Aorta (tissue), 5 donors: Measurements from ENCODE around the gene ASB9. TPM values are rescaled to one million over a fixed set of nuclear protein-coding genes. Genes with fewer than 3 reads are reported as not detected.
"Not testable (repeated sequence)": the region's sequence is repeated elsewhere in the genome, so short reads cannot be mapped to it uniquely, and the experiment has no call there.

Source experiments
- ATAC-seq: fragments of 200-7000 bp; cut with Tn5 transposase; one replicate; pipeline ENCODE4 v1.9.1; 2022; ENCODE audit warnings: moderate library complexity; ENCODE audit not compliant: low FRiP score
- DNase-seq, 2 donors: peaks; one replicate each; pipeline ENCODE4 v3.0.0-alpha.2; 2020
- H3K27ac ChIP-seq, 2 donors: one replicate each; pipeline ENCODE4 v1.5.1; 2013; ENCODE audit warnings: low read length in 2 of 2, mild to moderate bottlenecking in 2 of 2, moderate library complexity in 2 of 2, control low read depth in 1 of 2, inconsistent platforms in 1 of 2, low read depth in 1 of 2
- H3K27me3 ChIP-seq, 2 donors: one replicate each; pipeline ENCODE4 v1.6.1; 2013; ENCODE audit warnings: control low read depth in 1 of 2, low read length in 1 of 2, mild to moderate bottlenecking in 1 of 2, moderate library complexity in 1 of 2; ENCODE audit not compliant: insufficient read depth in 2 of 2, control insufficient read depth in 1 of 2
- H3K36me3 ChIP-seq, 2 donors: one replicate each; pipeline ENCODE4 v1.6.1; 2013; ENCODE audit warnings: control low read depth in 1 of 2, low read length in 1 of 2, mild to moderate bottlenecking in 1 of 2; ENCODE audit not compliant: insufficient read depth in 2 of 2, control insufficient read depth in 1 of 2
- H3K4me1 ChIP-seq, 2 donors: one replicate each; pipeline ENCODE4 v1.6.1; 2013; ENCODE audit warnings: low read length in 2 of 2, control low read depth in 1 of 2, mild to moderate bottlenecking in 1 of 2, moderate library complexity in 1 of 2; ENCODE audit not compliant: insufficient read depth in 2 of 2, control insufficient read depth in 1 of 2
- H3K4me3 ChIP-seq, 2 donors: one replicate each; pipeline ENCODE4 v1.5.1; 2013; ENCODE audit warnings: low read length in 2 of 2, control low read depth in 1 of 2, mild to moderate bottlenecking in 1 of 2
- H3K9me3 ChIP-seq: one replicate; pipeline ENCODE4 v1.6.1; 2013; ENCODE audit warnings: mild to moderate bottlenecking, low read length; ENCODE audit not compliant: control insufficient read depth
- WGBS, 2 donors: extraction: QIAGEN DNeasy Blood & Tissue Kit; methylation state at CpG; one replicate each; pipeline ENCODE4 v1.1.7; 2013; 5-methylcytosine and 5-hydroxymethylcytosine counted together
- intact Hi-C, 2 donors: fragments of 100-400 bp; cut with DNase I; formaldehyde crosslinking; loops; one replicate each; pipeline versions ENCODE4 v1.14.2 to v1.15.0; 2022
- polyA plus RNA-seq, 2 donors: library from polyadenylated mRNA; stranded (reverse); fragments of 200-250 nt; gene quantifications; one replicate each; pipeline ENCODE4 v1.2.3, GENCODE V29; 2013
- total RNA-seq, 2 donors: library from RNA; stranded (reverse); fragmentation: NEBNext Ultra II Directional; extraction: Animal tissue kit (Norgen Biotek cat#: 25700); gene quantifications; one replicate each; pipeline ENCODE4 v1.2.1, GENCODE V29; 2021
- donor health status: healthy with polysubstance abuse.
- donor health status: Bipolar disorder and iron deficiency.
- donor health status: DM: no; HTN: no; CAD: no.
- donor health status: DM: no; HTN: no; CAD: no.
- donor health status: DM: yes; HTN: yes; CAD: no.

The ASB9 gene
- total and polyA plus RNA-seq, 4 donors = 0.25 to 2.9 (median 1.1) TPM

GRCh38 chrX:15299941-15300851 lies 30.3 kb upstream of the ASB9 start:
- ATAC-seq = no peak

GRCh38 chrX:15298780-15299179 lies 28.9 kb upstream of the ASB9 start:
- H3K27me3 ChIP-seq = no peaks in the 10 kb centered on the region
- no peak overlapping the region for H3K4me3 ChIP-seq
- DNase-seq = no peak
- WGBS, 2 donors = 71 to 81% methylated on average over 3 of the region's 3 CpGs
- no peaks in the 10 kb centered on the region for H3K36me3 ChIP-seq
- no peak overlapping the region for H3K27ac ChIP-seq
- H3K4me1 ChIP-seq = no peaks in the 10 kb centered on the region
- H3K9me3 ChIP-seq = no peaks in the 10 kb centered on the region
- no peak for ATAC-seq
- intact Hi-C loops = no loop called here

More at GRCh38 chrX:15299941-15300851, 30.3 kb upstream of the ASB9 start:
- no peak for DNase-seq
- no peak overlapping the region for H3K4me3 ChIP-seq
- no peak overlapping the region for H3K27ac ChIP-seq
- H3K4me1 ChIP-seq = no peaks in the 10 kb centered on the region
- no peaks in the 10 kb centered on the region for H3K27me3 ChIP-seq
- intact Hi-C loops = loop anchor here in 1 of 2 donors (10.0 kb wide), 1 partner anchor 165 kb away; no protein-coding TSS in a partner anchor
- H3K9me3 ChIP-seq = no peaks in the 10 kb centered on the region
- H3K36me3 ChIP-seq = no peaks in the 10 kb centered on the region
- WGBS, 2 donors = 57 to 63% methylated on average over 4 of the region's 4 CpGs

GRCh38 chrX:15298201-15298600 lies 28.3 kb upstream of the ASB9 start:
- Histone ChIP-seq H3K27ac (no peak overlapping the region), H3K4me3 (no peak overlapping the region), H3K4me1 (no peaks in the 10 kb centered on the region), H3K27me3 (no peaks in the 10 kb centered on the region), H3K9me3 (no peaks in the 10 kb centered on the region), H3K36me3 (no peaks in the 10 kb centered on the region)
- 41 to 53% methylated on average over 2 of the region's 2 CpGs for WGBS, 2 donors
- DNase-seq = no peak
- intact Hi-C loops = no loop called here
- ATAC-seq = no peak

DNA sequence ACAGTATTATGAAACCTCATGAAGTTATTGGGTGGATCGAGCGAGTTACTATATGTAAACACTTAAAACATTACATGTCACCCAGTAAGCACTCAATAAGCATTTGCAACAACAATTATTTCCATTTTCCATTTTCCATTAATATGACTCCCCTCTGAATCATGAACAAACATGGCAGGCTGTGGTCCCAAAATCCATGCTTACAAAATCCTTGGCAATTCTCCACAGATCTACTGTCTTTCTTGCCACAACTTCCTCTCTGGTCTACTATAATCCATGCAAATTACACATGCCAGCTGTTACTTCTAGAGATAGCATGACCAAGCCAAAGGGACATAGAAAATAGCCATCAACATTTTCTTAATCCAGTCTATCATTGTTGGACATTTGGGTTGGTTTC lies 23.6 kb upstream of the ASB9 start:
- WGBS, 2 donors = 84 to 98% methylated on average over 2 of the region's 2 CpGs
- intact Hi-C loops = no loop called here
- no peak for ATAC-seq

DNA sequence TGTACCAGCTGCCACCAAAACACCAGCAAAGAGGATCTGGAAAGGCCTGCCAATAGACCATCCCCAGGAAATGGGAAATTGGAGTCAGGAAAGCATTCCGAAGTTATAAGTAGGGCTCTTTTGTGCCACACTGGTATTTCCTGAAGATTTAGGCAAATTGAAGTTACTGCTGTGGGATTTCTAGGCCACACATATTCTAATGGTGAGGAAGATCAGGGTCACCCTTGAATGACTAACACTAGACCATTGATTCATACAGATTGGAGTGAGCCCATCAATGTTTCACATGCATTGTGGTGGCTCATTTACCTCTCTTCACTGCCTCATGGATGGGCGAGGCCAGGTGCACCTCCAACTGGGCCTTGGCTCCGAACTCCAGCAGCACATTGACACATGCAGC lies 23.0 kb upstream of the ASB9 start:
- no peak overlapping the region for H3K27ac ChIP-seq
- H3K27me3 ChIP-seq = no peaks in the 10 kb centered on the region
- no peak for ATAC-seq

More for the DNA sequence above, 23.6 kb upstream of the ASB9 start:
- H3K27me3 ChIP-seq = no peaks in the 10 kb centered on the region
- H3K9me3 ChIP-seq = no peaks in the 10 kb centered on the region
- H3K4me1 ChIP-seq = no peaks in the 10 kb centered on the region
- H3K27ac ChIP-seq = no peak overlapping the region
- no peaks in the 10 kb centered on the region for H3K36me3 ChIP-seq
- no peak overlapping the region for H3K4me3 ChIP-seq
- no peak for DNase-seq

DNA sequence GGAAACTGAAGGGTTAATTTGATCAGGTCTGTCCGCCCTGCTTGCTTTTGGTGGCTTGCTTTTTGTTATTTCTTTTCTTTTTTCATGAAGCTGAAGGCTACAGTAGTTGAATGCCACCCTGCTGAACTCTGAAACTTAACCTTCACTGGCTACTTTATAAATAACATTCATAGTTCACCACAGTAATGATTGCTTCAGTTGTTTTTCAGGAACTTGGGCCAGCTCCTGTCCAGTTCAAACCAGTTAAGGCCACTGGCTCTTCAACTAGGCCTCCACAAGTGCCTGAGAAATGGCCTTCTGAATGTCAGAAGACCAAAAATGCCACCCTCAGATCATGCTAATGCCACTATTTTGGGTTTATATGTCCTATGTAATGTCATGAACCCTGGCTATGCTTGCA lies 7.7 kb upstream of the ASB9 start:
- H3K36me3 ChIP-seq = no peaks in the 10 kb centered on the region
- no peak for DNase-seq
- H3K27me3 ChIP-seq = peaks cover 0 to 1% of the 10 kb centered on the region in 2 donors
- H3K9me3 ChIP-seq = no peaks in the 10 kb centered on the region
- intact Hi-C loops = no loop called here
- H3K4me1 ChIP-seq = no peaks in the 10 kb centered on the region
- H3K27ac ChIP-seq = no peak overlapping the region
- WGBS, 2 donors = 4 to 8% methylated on average over 1 of the region's 1 CpG
- no peak for ATAC-seq
- H3K4me3 ChIP-seq = no peak overlapping the region

More for the DNA sequence above, 23.0 kb upstream of the ASB9 start:
- DNase-seq = no peak
- Histone ChIP-seq H3K4me1 (no peaks in the 10 kb centered on the region), H3K9me3 (no peaks in the 10 kb centered on the region), H3K36me3 (no peaks in the 10 kb centered on the region), H3K4me3 (no peak overlapping the region)
- intact Hi-C loops = no loop called here
- WGBS, 2 donors = 68 to 93% methylated on average over 3 of the region's 3 CpGs

- WGBS, 2 donors = 87 to 89% methylated on average over 2 of the region's 2 CpGs
- ATAC-seq = no peak
- no peak for DNase-seq
- Histone ChIP-seq H3K4me3 (no peak overlapping the region), H3K4me1 (no peaks in the 10 kb centered on the region), H3K27ac (no peak overlapping the region), H3K9me3 (no peaks in the 10 kb centered on the region), H3K36me3 (no peaks in the 10 kb centered on the region), H3K27me3 (peaks cover 0 to 1% of the 10 kb centered on the region in 2 donors)
- intact Hi-C loops = no loop called here
Measured at GRCh38 chrX:15274946-15275345, 5.1 kb upstream of the ASB9 start.

DNA sequence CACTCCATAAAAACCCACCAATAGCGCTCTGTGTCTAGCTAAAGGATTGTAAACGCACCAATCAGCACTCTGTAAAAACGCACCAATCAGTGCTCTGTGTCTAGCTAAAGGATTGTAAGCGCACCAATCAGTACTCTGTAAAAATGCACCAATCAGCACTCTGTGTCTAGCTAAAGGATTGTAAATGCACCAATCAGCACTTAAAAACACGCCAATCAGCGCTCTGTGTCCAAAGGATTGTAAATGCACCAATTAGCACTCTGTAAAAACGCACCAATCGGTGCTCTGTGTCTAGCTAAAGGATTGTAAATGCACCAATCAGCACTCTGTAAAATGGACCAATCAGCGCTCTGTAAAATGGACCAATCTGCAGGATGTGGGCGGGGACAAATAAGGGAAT lies 3.4 kb upstream of the ASB9 start:
- intact Hi-C loops, H3K36me3 ChIP-seq, H3K4me1 ChIP-seq, H3K27me3 ChIP-seq, H3K4me3 ChIP-seq, H3K9me3 ChIP-seq, ATAC-seq, DNase-seq, H3K27ac ChIP-seq: not testable (repeated sequence)
- WGBS, 2 donors = 84 to 96% methylated on average over 10 of the region's 10 CpGs

GRCh38 chrX:15271757-15272156 lies 1.9 kb upstream of the ASB9 start:
- ATAC-seq = no peak
- H3K27me3 ChIP-seq = peaks cover 0 to 1% of the 10 kb centered on the region in 2 donors
- H3K4me1 ChIP-seq = no peaks in the 10 kb centered on the region
- no peaks in the 10 kb centered on the region for H3K9me3 ChIP-seq
- H3K4me3 ChIP-seq = no peak overlapping the region
- H3K36me3 ChIP-seq = no peaks in the 10 kb centered on the region
- 78 to 80% methylated on average over 1 of the region's 1 CpG for WGBS, 2 donors
- intact Hi-C loops = no loop called here
- H3K27ac ChIP-seq = no peak overlapping the region
- DNase-seq = no peak
